HepG2 (cell line): ENCODE measurements around the gene PSMA7. TPM values are rescaled to one million over a fixed set of nuclear protein-coding genes. Genes with fewer than 3 reads are reported as not detected.
A peak's percentile ranks its signal among the peaks of the same experiment; 100 is the strongest.

Experiments used
- AHDC1 ChIP-seq: sonication (generic); formaldehyde crosslinking; IDR thresholded peaks from 2 replicates; pipeline ENCODE4 v1.5.1; 2020; ENCODE audit warnings: mild to moderate bottlenecking, missing genetic modification reagents, borderline replicate concordance
- ARID3A ChIP-seq: IDR thresholded peaks from 2 replicates; pipeline ENCODE4 v1.6.1; 2012; ENCODE audit warnings: low read depth, low read length, improper control_type of control experiment
- CREB1 ChIP-seq, 2 experiments: fragments of 450-650 bp in 1 of 2; IDR thresholded peaks; 2 replicates each; pipeline ENCODE4 v1.6.1; 2016 to 2017; ENCODE audit warnings: control low read depth in 1 of 2, mild to moderate bottlenecking in 1 of 2, missing compliant biosample characterization in 1 of 2, missing genetic modification characterization in 1 of 2
- ELF1 ChIP-seq: sonication (generic); formaldehyde crosslinking; IDR thresholded peaks from 2 replicates; pipeline ENCODE4 v1.4.0; 2020; ENCODE audit warnings: missing genetic modification reagents
- FOXA1 ChIP-seq, 2 experiments: fragments of 450-650 bp in 1 of 2; sonication (generic) in 1 of 2; formaldehyde crosslinking in 1 of 2; IDR thresholded peaks; 2 replicates each; pipeline versions ENCODE4 v1.4.0 to v1.6.1; 2016 to 2020; ENCODE audit warnings: missing genetic modification reagents in 1 of 2
- HDAC1 ChIP-seq: sonication (generic); formaldehyde crosslinking; IDR thresholded peaks from 2 replicates; pipeline ENCODE4 v1.5.1; 2020; ENCODE audit warnings: mild to moderate bottlenecking, missing genetic modification reagents
- HNRNPLL ChIP-seq: fragments of 200-400 bp; formaldehyde crosslinking; IDR thresholded peaks from 2 replicates; pipeline ENCODE4 v1.6.1; 2017; ENCODE audit warnings: mild to moderate bottlenecking, low read depth, low read length; ENCODE audit not compliant: poor library complexity, severe bottlenecking
- KDM5B ChIP-seq: sonication (generic); formaldehyde crosslinking; IDR thresholded peaks from 2 replicates; pipeline ENCODE4 v1.4.0; 2020; ENCODE audit warnings: missing genetic modification reagents, mild to moderate bottlenecking, borderline replicate concordance
- LBX2 ChIP-seq: sonication (generic); formaldehyde crosslinking; IDR thresholded peaks from 2 replicates; pipeline ENCODE4 v1.5.0; 2020; ENCODE audit warnings: missing genetic modification reagents, mild to moderate bottlenecking, borderline replicate concordance
- MTA1 ChIP-seq: sonication (generic); formaldehyde crosslinking; IDR thresholded peaks from 2 replicates; pipeline ENCODE4 v1.4.0; 2020; ENCODE audit warnings: missing genetic modification reagents, mild to moderate bottlenecking, borderline replicate concordance
- NONO ChIP-seq, 2 experiments: fragments of 450-650 bp in 1 of 2; sonication (generic) in 1 of 2; formaldehyde crosslinking in 1 of 2; IDR thresholded peaks in 1 of 2; conservative IDR thresholded peaks in 1 of 2; 2 replicates each; pipeline versions ENCODE4 v1.6.1 to v1.8.0; 2017 to 2022; ENCODE audit warnings: mild to moderate bottlenecking in 1 of 2, missing genetic modification reagents in 1 of 2, moderate library complexity in 1 of 2
- PBX2 ChIP-seq: IDR thresholded peaks from 2 replicates; pipeline ENCODE4 v1.6.1; 2016; ENCODE audit warnings: control low read depth
- RBM39 ChIP-seq: fragments of 200-400 bp; formaldehyde crosslinking; IDR thresholded peaks from one replicate; pipeline ENCODE4 v1.6.1; 2018; ENCODE audit warnings: antibody characterized with exemption, mild to moderate bottlenecking, low read depth, low read length; ENCODE audit not compliant: poor library complexity, severe bottlenecking
- SIN3A ChIP-seq: IDR thresholded peaks from 2 replicates; pipeline ENCODE4 v1.6.1; 2011; ENCODE audit warnings: low read depth, mild to moderate bottlenecking, control low read depth, low read length, borderline replicate concordance
- SMC3 ChIP-seq: IDR thresholded peaks from 2 replicates; pipeline ENCODE4 v1.6.1; 2011; ENCODE audit warnings: low read length, improper control_type of control experiment
- SOX13 ChIP-seq, 3 experiments: fragments of 450-650 bp in 1 of 3; sonication (generic) in 1 of 3; formaldehyde crosslinking in 1 of 3; IDR thresholded peaks in 2 of 3; conservative IDR thresholded peaks in 1 of 3; 2 replicates each; pipeline versions ENCODE4 v1.5.0 to v1.6.1; 2016 to 2020; ENCODE audit warnings: antibody characterized with exemption in 1 of 3, mild to moderate bottlenecking in 1 of 3, missing compliant biosample characterization in 1 of 3, missing genetic modification reagents in 1 of 3, moderate library complexity in 1 of 3
- ZBTB38 ChIP-seq: sonication (generic); formaldehyde crosslinking; IDR thresholded peaks from 2 replicates; pipeline ENCODE4 v1.5.1; 2020; ENCODE audit warnings: mild to moderate bottlenecking, missing genetic modification reagents
- ZNF629 ChIP-seq: sonication (generic); formaldehyde crosslinking; conservative IDR thresholded peaks from 2 replicates; pipeline ENCODE4 v1.5.0; 2020; ENCODE audit warnings: missing genetic modification reagents
- polyA plus RNA-seq, 8 experiments: library from polyadenylated mRNA; depleted of rRNA in 3 of 8; stranded (reverse) in 7 of 8; unstranded in 1 of 8; fragments of >200 nt; fragmentation: Illumina TruSeq in 4 of 8; extraction: Trizol in 4 of 8; gene quantifications; 2 replicates each; pipeline versions ENCODE4 v1.2.1 to v1.2.3, GENCODE V29; 2011 to 2016; ENCODE audit warnings: low read depth in 4 of 8, missing spikeins in 1 of 8, mixed read lengths in 1 of 8; ENCODE audit not compliant: insufficient read depth in 1 of 8
- total RNA-seq, 5 experiments: library from RNA; depleted of rRNA; stranded (reverse); fragments of >200 nt; fragmentation: Illumina TruSeq; extraction: Trizol; gene quantifications; 2 replicates each; pipeline ENCODE4 v1.2.3, GENCODE V29; 2016; ENCODE audit warnings: low read depth in 1 of 5

Gene PSMA7
- total and polyA plus RNA-seq, 2 of the 13 experiments (the other 11 are each of a cell fraction or from before 2014, with no cell fraction given): 531 to 631 TPM

- TF ChIP-seq NONO (IDR thresholded peaks at IDR 0.05) (no peak), NONO (CRISPR knock-in tag; conservative IDR thresholded peaks at IDR 0.05) (peak; percentile 67; the same call in 1 of the 2 replicates), MTA1 (peak; percentile 78), KDM5B (CRISPR knock-in tag) (peak; percentile 82; the same call in 1 of the 2 replicates), RBM39 (no peak), AHDC1 (peak; percentile 52; the same call in 1 of the 2 replicates), CREB1 (IDR thresholded peaks at IDR 0.05) (0 out of 2 replicates have a peak, but pooled peaks have one; percentile 20), CREB1 (CRISPR knock-in tag; IDR thresholded peaks at IDR 0.05) (no peak; the same call in 1 of the 2 replicates), FOXA1 (IDR thresholded peaks at IDR 0.05) (no peak), FOXA1 (CRISPR knock-in tag; IDR thresholded peaks at IDR 0.05) (peak; percentile 57), SOX13 (IDR thresholded peaks at IDR 0.05) (no peak; the same call in 1 of the 2 replicates), SOX13 (CRISPR knock-in tag; conservative IDR thresholded peaks at IDR 0.05 in 1 of 2, IDR thresholded peaks at IDR 0.05 in 1 of 2) (peak in 1 of 2 experiments; percentile 90; a peak in 2 of 4 replicates), LBX2 (CRISPR knock-in tag) (no peak), ZNF629 (0 out of 2 replicates have a peak, but pooled peaks have one; percentile 11), ARID3A (peak; percentile 50; the same call in 1 of the 2 replicates), HNRNPLL (no peak), PBX2 (CRISPR knock-in tag) (peak; percentile 40; the same call in 1 of the 2 replicates), HDAC1 (peak; percentile 65), ZBTB38 (CRISPR knock-in tag) (peak; percentile 94), SMC3 (peak; percentile 63), SIN3A (peak; percentile 63; the same call in 1 of the 2 replicates), ELF1 (CRISPR knock-in tag) (no peak)
Observed at GRCh38 chr20:62134735-62135231, 8.4 kb downstream of the PSMA7 start (continued).
